Right lobe of liver (tissue), 6 donors: ENCODE data around the gene UBAC2. TPM values are rescaled to one million over a fixed set of nuclear protein-coding genes. Genes with fewer than 3 reads are reported as not detected.

Source experiments
- ATAC-seq, 4 donors: fragments of 200-7000 bp; cut with Tn5 transposase; one replicate each; pipeline ENCODE4 v1.9.1; 2020; ENCODE audit warnings: mild to moderate bottlenecking in 4 of 4, moderate library complexity in 4 of 4
- DNase-seq, 3 donors: peaks; one replicate each; pipeline ENCODE4 v3.0.0-alpha.2; 2020
- H3K27ac ChIP-seq, 3 donors: fragments of 200-600 bp; one replicate each; pipeline ENCODE4 v1.8.0; 2022
- H3K27me3 ChIP-seq, 2 donors: fragments of 200-600 bp; one replicate each; pipeline ENCODE4 v1.8.0; 2022
- H3K36me3 ChIP-seq, 4 donors: fragments of 200-600 bp; sonication (generic) in 1 of 4; one replicate each; pipeline versions ENCODE4 v1.5.1 to v1.8.0; 2017 to 2022; ENCODE audit warnings: control low read depth in 1 of 4
- H3K4me1 ChIP-seq, 4 donors: fragments of 200-600 bp; sonication (generic) in 1 of 4; one replicate each; pipeline versions ENCODE4 v1.5.1 to v1.8.0; 2017 to 2022; ENCODE audit warnings: control low read depth in 1 of 4
- H3K4me3 ChIP-seq, 3 donors: fragments of 200-600 bp; one replicate each; pipeline ENCODE4 v1.8.0; 2022
- H3K9me3 ChIP-seq, 4 donors: fragments of 200-600 bp; sonication (generic) in 1 of 4; one replicate each; pipeline versions ENCODE4 v1.5.1 to v1.8.0; 2017 to 2022; ENCODE audit warnings: control low read depth in 1 of 4
- CTCF ChIP-seq, 4 donors: fragments of 200-600 bp in 3 of 4; fragments of 450-650 bp in 1 of 4; IDR thresholded peaks; one replicate each; pipeline versions ENCODE4 v1.5.1 to v1.8.0; 2016 to 2022; ENCODE audit warnings: antibody characterized with exemption in 4 of 4, mild to moderate bottlenecking in 2 of 4
- POLR2A ChIP-seq: fragments of 450-650 bp; IDR thresholded peaks from one replicate; pipeline ENCODE4 v1.6.1; 2017; ENCODE audit warnings: antibody characterized with exemption, mild to moderate bottlenecking
- WGBS: methylation state at CpG from one replicate; pipeline ENCODE4 v1.1.6; 2018; ENCODE audit warnings: low coverage, low lambda C conversion rate; ENCODE audit not compliant: insufficient coverage; ENCODE audit errors: missing lambda C conversion rate; 5-methylcytosine and 5-hydroxymethylcytosine counted together
- intact Hi-C, 2 donors: fragments of 100-400 bp; cut with DNase I; formaldehyde crosslinking; loops; one replicate each; pipeline versions ENCODE4 v1.11.2 to v1.14.1; 2022
- total RNA-seq, 6 experiments: library from RNA; depleted of rRNA in 2 of 6; stranded (reverse); fragments of >200 nt in 2 of 6; fragmentation: NEBNext Ultra II Directional in 3 of 6; extraction: Animal tissue kit (Norgen Biotek cat#: 25700) in 3 of 6; gene quantifications; one replicate each; pipeline versions ENCODE4 v1.1.0 to v1.2.4, GENCODE V29; 2016 to 2023
- donor health status: DM: no; HTN: yes; CAD: no.
- donor health status: DM: no; HTN: no; CAD: no.
- donor health status: DM: no; HTN: no; CAD: no.
- donor health status: DM: no; HTN: yes; CAD: no.
- donor health status: DM: no; HTN: yes; CAD: no.

The UBAC2 gene
- total RNA-seq, 6 experiments from 2014 or later = 30.2 to 45.0 (median 37.0) TPM

DNA sequence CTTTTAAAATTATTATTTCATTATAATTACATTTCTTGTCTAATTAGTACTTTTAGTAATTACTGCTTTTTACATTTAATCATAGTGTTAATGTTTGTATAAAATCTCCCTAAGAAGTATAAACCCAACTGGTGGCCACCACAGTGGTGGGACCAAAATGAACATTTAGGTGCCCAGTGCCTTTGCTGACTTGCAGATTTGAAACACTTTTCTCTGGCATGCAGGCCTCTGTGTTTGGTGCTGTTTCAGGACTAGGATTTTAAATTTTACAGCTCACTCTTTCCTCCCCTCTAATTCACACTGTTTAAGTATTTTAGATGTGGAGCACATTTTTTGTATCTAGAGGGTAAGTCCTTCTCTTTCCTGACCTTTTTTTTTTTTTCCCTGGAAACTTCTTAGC lies 17.5 kb downstream of the UBAC2 start:
- ATAC-seq = peak in 3 of 4 donors; percentile 7 to 32 (median 30)

GRCh38 chr13:99218545-99218944 lies 17.9 kb downstream of the UBAC2 start:
- no peaks in the 10 kb centered on the region for H3K27me3 ChIP-seq
- H3K4me3 ChIP-seq = no peak overlapping the region
- no peaks in the 10 kb centered on the region for H3K36me3 ChIP-seq
- intact Hi-C loops = no loop called here
- H3K9me3 ChIP-seq = no peaks in the 10 kb centered on the region
- peak; percentile 95 to 97 (median 96) for ATAC-seq
- H3K4me1 ChIP-seq = peaks cover 0 to 29% (median 4%) of the 10 kb centered on the region in 4 donors
- WGBS = 19% methylated on average over 6 of the region's 6 CpGs
- H3K27ac ChIP-seq = peak overlapping the region in 1 of 3 donors; percentile 48
- DNase-seq = peak; percentile 88 to 96 (median 93)
- TF ChIP-seq POLR2A (no peak), CTCF (IDR thresholded peaks at IDR 0.05) (no peak)

More for the DNA sequence above, 17.5 kb downstream of the UBAC2 start:
- no peak for DNase-seq
- Histone ChIP-seq H3K4me3 (no peak overlapping the region), H3K4me1 (peaks cover 0 to 24% (median 4%) of the 10 kb centered on the region in 4 donors), H3K27me3 (no peaks in the 10 kb centered on the region), H3K36me3 (no peaks in the 10 kb centered on the region), H3K27ac (peak overlapping the region in 1 of 3 donors; percentile 48), H3K9me3 (no peaks in the 10 kb centered on the region)
- TF ChIP-seq POLR2A (no peak), CTCF (IDR thresholded peaks at IDR 0.05) (no peak)
- intact Hi-C loops = no loop called here

DNA sequence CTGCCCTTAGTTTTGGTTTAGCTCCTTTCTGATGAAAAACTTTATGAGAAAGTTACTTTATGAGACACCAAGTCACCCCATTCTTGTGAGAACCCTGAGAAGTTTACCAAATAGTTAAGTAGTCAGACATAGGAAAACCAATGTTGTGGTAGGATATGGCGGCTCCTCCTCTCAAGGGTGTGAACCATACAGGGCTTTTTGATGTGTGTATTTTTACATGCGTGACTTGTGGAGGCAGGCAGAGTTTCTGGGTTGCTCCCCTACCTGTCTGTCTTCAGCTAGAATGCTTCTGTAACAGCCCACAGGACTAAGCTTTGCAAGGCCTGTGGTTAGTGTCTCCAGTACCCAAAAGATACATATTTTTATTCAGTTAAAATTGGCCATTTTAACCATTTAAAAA lies 18.3 kb downstream of the UBAC2 start:
- WGBS = no CpG with 5 or more reads among the region's 2 CpGs

DNA sequence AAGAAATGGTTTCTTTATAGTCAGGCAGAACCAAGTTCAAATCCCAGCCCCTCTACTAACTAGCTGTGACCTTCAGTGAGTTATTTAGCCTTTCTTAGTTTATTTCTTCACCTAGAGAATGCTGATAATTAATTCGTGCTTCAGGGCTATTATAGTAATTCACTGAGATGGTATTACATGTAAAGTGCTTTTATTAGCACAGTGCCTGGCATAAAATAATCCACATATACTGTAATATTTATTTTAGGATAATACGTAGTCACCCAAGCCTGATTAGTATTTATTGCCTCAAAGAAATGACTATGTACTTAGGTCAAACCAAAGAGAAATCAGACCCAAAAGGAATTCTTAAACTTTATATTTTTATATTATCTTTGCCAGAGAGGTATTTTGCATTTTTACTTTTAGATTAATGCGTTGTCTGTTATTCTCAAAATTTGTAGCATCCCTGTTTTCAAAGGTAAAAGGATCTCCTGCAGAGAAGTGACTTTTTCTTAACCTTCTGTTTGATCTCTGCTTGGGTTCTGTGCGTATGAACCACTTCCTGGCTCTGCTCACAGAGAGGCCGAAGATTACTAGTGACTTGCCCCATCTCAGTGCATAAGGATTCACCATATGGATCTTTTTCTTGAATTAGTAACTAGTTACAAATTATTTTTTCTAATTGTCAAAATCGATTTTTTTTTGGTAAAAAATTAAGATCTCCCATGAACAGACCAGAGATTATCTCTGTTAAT lies 19.7 kb downstream of the UBAC2 start:
- ATAC-seq (no peak), DNase-seq (no peak)
- Histone ChIP-seq H3K36me3 (no peaks in the 10 kb centered on the region), H3K27me3 (no peaks in the 10 kb centered on the region), H3K4me3 (no peak overlapping the region), H3K27ac (no peak overlapping the region), H3K4me1 (peaks cover 0 to 32% (median 4%) of the 10 kb centered on the region in 4 donors), H3K9me3 (no peaks in the 10 kb centered on the region)
- intact Hi-C loops = no loop called here
- TF ChIP-seq CTCF (IDR thresholded peaks at IDR 0.05) (no peak), POLR2A (no peak)
- WGBS = 50% methylated on average over 6 of the region's 6 CpGs

More for the DNA sequence above, 18.3 kb downstream of the UBAC2 start:
- TF ChIP-seq CTCF (IDR thresholded peaks at IDR 0.05) (no peak), POLR2A (no peak)
- Histone ChIP-seq H3K9me3 (no peaks in the 10 kb centered on the region), H3K4me3 (no peak overlapping the region), H3K27me3 (no peaks in the 10 kb centered on the region), H3K36me3 (no peaks in the 10 kb centered on the region), H3K27ac (peak overlapping the region in 1 of 3 donors; percentile 48), H3K4me1 (peaks cover 0 to 32% (median 4%) of the 10 kb centered on the region in 4 donors)
- intact Hi-C loops = no loop called here
- DNase-seq (no peak), ATAC-seq (peak in 3 of 4 donors; percentile 26 to 32 (median 29))
